Mesenchymal stem cell (in vitro differentiated cells and primary cell): ENCODE results near the gene TXNRD1.

Experiments
- DNase-seq: peaks from one replicate; pipeline ENCODE4 v3.0.0-alpha.2; 2013
- H2AFZ ChIP-seq: one replicate; pipeline ENCODE4 v1.6.1; 2013; ENCODE audit warnings: low read depth, mild to moderate bottlenecking, control low read depth, inconsistent platforms, low read length, moderate library complexity
- H2AK5ac ChIP-seq: 2 replicates; pipeline ENCODE4 v1.6.1; 2013; ENCODE audit warnings: low read length, moderate library complexity, mild to moderate bottlenecking, inconsistent platforms; ENCODE audit not compliant: severe bottlenecking
- H2BK120ac ChIP-seq: one replicate; pipeline ENCODE4 v1.6.1; 2013; ENCODE audit warnings: low read depth, mild to moderate bottlenecking, inconsistent platforms, low read length, moderate library complexity
- H2BK12ac ChIP-seq, 2 experiments: one replicate each; pipeline ENCODE4 v1.6.1; 2013; ENCODE audit warnings: inconsistent platforms in 2 of 2, low read length in 2 of 2, mild to moderate bottlenecking in 2 of 2, moderate library complexity in 2 of 2, control low read depth in 1 of 2
- H2BK15ac ChIP-seq: one replicate; pipeline ENCODE4 v1.6.1; 2013; ENCODE audit warnings: mild to moderate bottlenecking, low read depth, inconsistent platforms; ENCODE audit not compliant: poor library complexity, severe bottlenecking
- H2BK5ac ChIP-seq: 2 replicates; pipeline ENCODE4 v1.6.1; 2013; ENCODE audit warnings: low read depth, mild to moderate bottlenecking, low read length, control low read depth, inconsistent platforms; ENCODE audit not compliant: poor library complexity, severe bottlenecking
- H3K14ac ChIP-seq, 2 experiments: one replicate each; pipeline ENCODE4 v1.6.1; 2013; ENCODE audit warnings: inconsistent platforms in 2 of 2, low read length in 2 of 2, control low read depth in 1 of 2, mild to moderate bottlenecking in 1 of 2, moderate library complexity in 1 of 2
- H3K18ac ChIP-seq, 2 experiments: one replicate each; pipeline ENCODE4 v1.6.1; 2013; ENCODE audit warnings: inconsistent platforms in 2 of 2, low read length in 2 of 2, control low read depth in 1 of 2, low read depth in 1 of 2, mild to moderate bottlenecking in 1 of 2
- H3K23ac ChIP-seq, 2 experiments: one replicate each; pipeline ENCODE4 v1.6.1; 2013; ENCODE audit warnings: inconsistent platforms in 2 of 2, low read length in 2 of 2, mild to moderate bottlenecking in 2 of 2, moderate library complexity in 2 of 2, control low read depth in 1 of 2
- H3K27ac ChIP-seq: 2 replicates; pipeline ENCODE4 v1.5.1; 2013; ENCODE audit warnings: mild to moderate bottlenecking, moderate library complexity, low read length, control low read depth, inconsistent platforms; ENCODE audit not compliant: poor library complexity, severe bottlenecking
- H3K27me3 ChIP-seq, 2 experiments: 2 replicates each; pipeline versions ENCODE4 v1.6.1 to v1.7.0; 2013; ENCODE audit warnings: low read length in 2 of 2, mild to moderate bottlenecking in 2 of 2, moderate library complexity in 2 of 2, control low read depth in 1 of 2, inconsistent platforms in 1 of 2; ENCODE audit not compliant: control insufficient read depth in 1 of 2, insufficient read depth in 1 of 2
- H3K36me3 ChIP-seq, 2 experiments: 2 replicates each; pipeline versions ENCODE4 v1.6.1 to v1.7.0; 2013; ENCODE audit warnings: low read length in 2 of 2, control low read depth in 1 of 2, inconsistent platforms in 1 of 2, low read depth in 1 of 2, mild to moderate bottlenecking in 1 of 2; ENCODE audit not compliant: insufficient read depth in 2 of 2, control insufficient read depth in 1 of 2
- H3K4ac ChIP-seq, 2 experiments: one replicate each; pipeline ENCODE4 v1.6.1; 2013; ENCODE audit warnings: inconsistent platforms in 2 of 2, low read length in 2 of 2, mild to moderate bottlenecking in 2 of 2, moderate library complexity in 2 of 2, control low read depth in 1 of 2, low read depth in 1 of 2
- H3K4me1 ChIP-seq: 2 replicates; pipeline ENCODE4 v1.6.1; 2013; ENCODE audit warnings: low read depth, low read length, control low read depth; ENCODE audit not compliant: control insufficient read depth, insufficient read depth
- H3K4me2 ChIP-seq: 2 replicates; pipeline ENCODE4 v1.6.1; 2013; ENCODE audit warnings: low read length, mild to moderate bottlenecking, inconsistent platforms; ENCODE audit not compliant: poor library complexity, severe bottlenecking
- H3K4me3 ChIP-seq, 2 experiments: 2 replicates each; pipeline versions ENCODE4 v1.5.1 to v1.7.0; 2013; ENCODE audit warnings: low read length in 2 of 2, mild to moderate bottlenecking in 2 of 2, control low read depth in 1 of 2, low read depth in 1 of 2; ENCODE audit not compliant: insufficient read depth in 1 of 2
- H3K79me1 ChIP-seq: replicated peaks from 2 replicates; pipeline ENCODE4 v1.6.1; 2013; ENCODE audit warnings: mild to moderate bottlenecking, control low read depth, low read length, inconsistent platforms; ENCODE audit not compliant: poor library complexity, severe bottlenecking
- H3K9ac ChIP-seq: 2 replicates; pipeline ENCODE4 v1.7.0; 2013; ENCODE audit warnings: mild to moderate bottlenecking, low read length, moderate library complexity
- H3K9me3 ChIP-seq: 2 replicates; pipeline ENCODE4 v1.7.0; 2013; ENCODE audit warnings: mild to moderate bottlenecking, low read length; ENCODE audit not compliant: control insufficient read depth
- H4K8ac ChIP-seq: one replicate; pipeline ENCODE4 v1.6.1; 2013; ENCODE audit warnings: inconsistent platforms, mild to moderate bottlenecking, low read length, moderate library complexity
- H4K91ac ChIP-seq: one replicate; pipeline ENCODE4 v1.6.1; 2013; ENCODE audit warnings: mild to moderate bottlenecking, low read length, inconsistent platforms
- WGBS: methylation state at CpG from one replicate; pipeline ENCODE4 v1.1.7; 2013; ENCODE audit warnings: mixed read lengths; 5-methylcytosine and 5-hydroxymethylcytosine counted together

Gene TXNRD1

GRCh38 chr12:104310751-104311633 is 95.4 kb downstream of the TXNRD1 start:
- WGBS, result 100% methylated on average over 2 of the region's 5 CpGs
- Histone ChIP-seq H2BK15ac (no peak overlapping the region), H3K14ac (no peak overlapping the region), H3K23ac (no peak overlapping the region), H3K9me3 (no peaks in the 10 kb centered on the region), H3K4me1 (peaks cover 2% of the 10 kb centered on the region), H3K9ac (peak overlapping the region; percentile 15), H2AK5ac (no peak overlapping the region), H3K4me3 (no peak overlapping the region), H3K79me1 (peaks cover 12% of the 10 kb centered on the region), H3K4me2 (no peak overlapping the region), H2BK12ac (no peak overlapping the region), H2BK5ac (no peak overlapping the region), H3K18ac (no peak overlapping the region), H2AFZ (no peak overlapping the region), H3K27ac (no peak overlapping the region), H3K27me3 (no peaks in the 10 kb centered on the region), H3K36me3 (peaks cover 6 to 92% of the 10 kb centered on the region in 2 experiments), H3K4ac (no peak overlapping the region), H2BK120ac (no peak overlapping the region), H4K8ac (no peak overlapping the region), H4K91ac (no peak overlapping the region)
- no peak for DNase-seq

DNA sequence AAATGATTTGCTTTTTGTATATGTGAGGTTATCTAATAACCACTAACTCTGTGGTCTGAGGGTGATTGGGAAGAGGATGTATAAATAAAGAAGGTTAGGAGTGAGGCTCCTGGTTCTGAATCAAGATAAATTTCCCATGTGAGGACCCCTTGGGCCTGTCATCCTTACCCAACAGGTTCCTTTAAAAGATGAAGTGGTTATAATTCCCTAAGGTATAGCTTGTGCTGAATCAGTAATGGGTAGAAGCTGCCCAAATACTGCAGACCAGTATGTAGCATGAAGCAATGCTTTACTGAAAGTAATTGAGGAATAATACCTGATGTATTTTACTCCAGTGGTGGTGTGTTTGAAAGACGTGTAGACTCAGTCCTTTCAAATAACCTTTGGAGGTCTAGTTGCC is 96.6 kb downstream of the TXNRD1 start:
- Histone ChIP-seq H3K23ac (no peak overlapping the region), H3K4me3 (no peak overlapping the region), H3K79me1 (peaks cover 14% of the 10 kb centered on the region), H2AK5ac (no peak overlapping the region), H3K4ac (no peak overlapping the region), H3K27ac (no peak overlapping the region), H3K4me1 (peaks cover 2% of the 10 kb centered on the region), H2BK12ac (no peak overlapping the region), H3K9ac (no peak overlapping the region), H3K27me3 (no peaks in the 10 kb centered on the region), H2BK5ac (no peak overlapping the region), H3K14ac (no peak overlapping the region), H3K9me3 (no peaks in the 10 kb centered on the region), H2BK120ac (no peak overlapping the region), H4K8ac (no peak overlapping the region), H3K4me2 (no peak overlapping the region), H2AFZ (no peak overlapping the region), H2BK15ac (no peak overlapping the region), H3K36me3 (peaks cover 6 to 90% of the 10 kb centered on the region in 2 experiments), H3K18ac (no peak overlapping the region), H4K91ac (no peak overlapping the region)
- DNase-seq, result no peak
- 100% methylated on average over 1 of the region's 1 CpG for WGBS

- no peak overlapping the region for H2BK15ac ChIP-seq
- H3K4ac ChIP-seq, result no peak overlapping the region
- no peak overlapping the region for H2AFZ ChIP-seq
- peak overlapping the region; percentile 2 for H3K9ac ChIP-seq
- H3K9me3 ChIP-seq, result no peaks in the 10 kb centered on the region
- no peak overlapping the region for H4K8ac ChIP-seq
- no peak for DNase-seq
- peaks cover 9 to 90% of the 10 kb centered on the region in 2 experiments for H3K36me3 ChIP-seq
- WGBS, result no CpG with 5 or more reads among the region's 1 CpG
- no peak overlapping the region for H3K4me2 ChIP-seq
- H3K27me3 ChIP-seq, result no peaks in the 10 kb centered on the region
- H4K91ac ChIP-seq, result no peak overlapping the region
- H3K4me1 ChIP-seq, result peaks cover 2% of the 10 kb centered on the region
- no peak overlapping the region for H3K14ac ChIP-seq
- H3K79me1 ChIP-seq, result peaks cover 18% of the 10 kb centered on the region
- H2BK5ac ChIP-seq, result no peak overlapping the region
- H3K18ac ChIP-seq, result no peak overlapping the region
- no peak overlapping the region for H2BK120ac ChIP-seq
- H3K27ac ChIP-seq, result no peak overlapping the region
- no peak overlapping the region for H2BK12ac ChIP-seq
- no peak overlapping the region for H2AK5ac ChIP-seq
- no peak overlapping the region for H3K4me3 ChIP-seq
- H3K23ac ChIP-seq, result no peak overlapping the region
Observed at GRCh38 chr12:104312654-104313053, 97.1 kb downstream of the TXNRD1 start.

GRCh38 chr12:104313568-104314241 is 98.1 kb downstream of the TXNRD1 start:
- Histone ChIP-seq H4K8ac (peak overlapping the region; percentile 37), H3K4me3 (no peak overlapping the region), H3K27ac (no peak overlapping the region), H2BK12ac (no peak overlapping the region), H3K18ac (no peak overlapping the region), H3K4ac (no peak overlapping the region), H3K9me3 (no peaks in the 10 kb centered on the region), H3K4me2 (no peak overlapping the region), H3K9ac (no peak overlapping the region), H3K14ac (no peak overlapping the region), H3K4me1 (peaks cover 2% of the 10 kb centered on the region), H3K36me3 (peaks cover 12 to 96% of the 10 kb centered on the region in 2 experiments), H2AK5ac (no peak overlapping the region), H4K91ac (no peak overlapping the region), H3K27me3 (no peaks in the 10 kb centered on the region), H2BK5ac (no peak overlapping the region), H2AFZ (no peak overlapping the region), H2BK15ac (no peak overlapping the region), H2BK120ac (no peak overlapping the region), H3K79me1 (peaks cover 20% of the 10 kb centered on the region), H3K23ac (no peak overlapping the region)
- WGBS, result 85% methylated on average over 4 of the region's 4 CpGs
- no peak for DNase-seq
